Endothelial cell of umbilical vein (primary cell): ENCODE measurements around the gene ACTA2. TPM values are rescaled to one million over a fixed set of nuclear protein-coding genes. Genes with fewer than 3 reads are reported as not detected.

Source experiments
- BruUV-seq: library from RNA; stranded (reverse); fragments of 400-500 nt; replicated peaks from 2 replicates; lab custom pipeline; 2021; lab: Mats Ljungman, UMichigan
- CTCF ChIA-PET: fragments of 300-600, 350-600 bp; sonication (Branson Sonifier 250); formaldehyde crosslinking; loops from one replicate; lab custom pipeline; 2021; ENCODE audit warnings: antibody characterized with exemption, inconsistent platforms; lab: Charles Lee
- POLR2A ChIA-PET: fragments of 300-600, 350-600 bp; sonication (Branson Sonifier 250); formaldehyde crosslinking; loops from one replicate; lab custom pipeline; 2021; ENCODE audit warnings: antibody characterized with exemption, inconsistent platforms; lab: Charles Lee
- DNase-seq: peaks from one replicate; pipeline ENCODE4 v3.0.0-alpha.2; 2011; ENCODE audit warnings: low read depth, low spot score
- FAIRE-seq: peaks from 2 replicates; lab custom pipeline; 2011; peaks lifted over from hg19 to GRCh38; lab: Jason Lieb, UNC
- H2AFZ ChIP-seq: 2 replicates; pipeline ENCODE4 v1.6.0; 2012; ENCODE audit warnings: low read depth, low read length, control low read depth, inconsistent platforms
- H3K27ac ChIP-seq: 2 replicates; pipeline ENCODE4 v1.5.1; 2011; ENCODE audit warnings: low read depth, mild to moderate bottlenecking, control low read depth, low read length, moderate library complexity; ENCODE audit not compliant: insufficient read depth
- H3K27me3 ChIP-seq, 2 experiments: 2 replicates each; pipeline versions ENCODE4 v1.6.0 to v1.6.1; 2011; ENCODE audit warnings: low read length in 2 of 2, mixed read lengths in 1 of 2; ENCODE audit not compliant: control insufficient read depth in 2 of 2, insufficient read depth in 2 of 2
- H3K36me3 ChIP-seq, 2 experiments: 2 replicates in 1 of 2; 3 replicates in 1 of 2; pipeline ENCODE4 v1.5.1; 2011; ENCODE audit warnings: low read length in 2 of 2, mild to moderate bottlenecking in 1 of 2, moderate library complexity in 1 of 2; ENCODE audit not compliant: control insufficient read depth in 2 of 2, insufficient read depth in 2 of 2; ENCODE audit errors: extremely low read depth in 1 of 2
- H3K4me1 ChIP-seq: 3 replicates; pipeline ENCODE4 v1.5.1; 2011; ENCODE audit warnings: mild to moderate bottlenecking, low read length; ENCODE audit not compliant: control insufficient read depth, insufficient read depth; ENCODE audit errors: extremely low read depth
- H3K4me2 ChIP-seq: 2 replicates; pipeline ENCODE4 v1.6.1; 2011; ENCODE audit warnings: low read length, control low read depth, mixed read lengths; ENCODE audit not compliant: insufficient read depth
- H3K4me3 ChIP-seq, 3 experiments: fragments of 200-600 bp in 1 of 3; sonication (generic), shearing (Covaris generic) in 1 of 3; replicated peaks in 1 of 3; 2 replicates each; pipeline ENCODE4 v1.5.1; 2011 to 2016; ENCODE audit warnings: control low read depth in 3 of 3, low read length in 3 of 3, mild to moderate bottlenecking in 2 of 3, inconsistent platforms in 1 of 3, low read depth in 1 of 3, moderate library complexity in 1 of 3; ENCODE audit not compliant: insufficient read depth in 1 of 3
- H3K79me2 ChIP-seq: 2 replicates; pipeline ENCODE4 v1.6.0; 2012; ENCODE audit warnings: low read length, inconsistent platforms; ENCODE audit not compliant: control insufficient read depth, insufficient read depth
- H3K9ac ChIP-seq: replicated peaks from 2 replicates; pipeline ENCODE3; 2011; ENCODE audit warnings: low read length, control low read depth; ENCODE audit not compliant: insufficient read depth; ENCODE audit errors: extremely low read depth
- H3K9me1 ChIP-seq: replicated peaks from 3 replicates; pipeline ENCODE4 v1.6.0; 2011; ENCODE audit warnings: mild to moderate bottlenecking, low read length; ENCODE audit not compliant: control insufficient read depth, insufficient read depth; ENCODE audit errors: extremely low read depth
- H3K9me3 ChIP-seq: replicated peaks from 2 replicates; pipeline ENCODE4 v1.5.1; 2012; ENCODE audit warnings: low read length, inconsistent platforms; ENCODE audit not compliant: control insufficient read depth, insufficient read depth
- H4K20me1 ChIP-seq: replicated peaks from 2 replicates; pipeline ENCODE3; 2011; ENCODE audit warnings: mild to moderate bottlenecking, low read length; ENCODE audit not compliant: control insufficient read depth, insufficient read depth; ENCODE audit errors: extremely low read depth
- FOS ChIP-seq: IDR thresholded peaks from 2 replicates; pipeline ENCODE4 v1.6.1; 2011; ENCODE audit warnings: mild to moderate bottlenecking, low read length, moderate library complexity, borderline replicate concordance; ENCODE audit not compliant: insufficient read depth
- GATA2 ChIP-seq: IDR thresholded peaks from 2 replicates; pipeline ENCODE4 v1.7.0; 2011; ENCODE audit warnings: low read depth, mild to moderate bottlenecking, moderate library complexity, mixed read lengths, low read length; ENCODE audit not compliant: insufficient read length, insufficient read depth
- JUN ChIP-seq: IDR thresholded peaks from 2 replicates; pipeline ENCODE4 v1.6.1; 2011; ENCODE audit warnings: borderline replicate concordance, low read depth; ENCODE audit not compliant: insufficient read length, insufficient read depth
- MYC ChIP-seq: IDR thresholded peaks from one replicate; pipeline ENCODE4 v1.6.1; 2011; ENCODE audit warnings: mild to moderate bottlenecking, low read depth, low read length
- POLR2A ChIP-seq: IDR thresholded peaks from 2 replicates; pipeline ENCODE4 v1.6.1; 2012; ENCODE audit warnings: low read depth, mild to moderate bottlenecking, control low read depth, low read length
- POLR2AphosphoS5 ChIP-seq: IDR thresholded peaks from 2 replicates; pipeline ENCODE4 v1.6.1; 2012; ENCODE audit warnings: low read depth, mild to moderate bottlenecking, control low read depth, low read length, moderate library complexity; ENCODE audit not compliant: insufficient read depth
- dilution Hi-C: fragments of 300-500 bp; cut with MboI; formaldehyde crosslinking; loops from one replicate; pipeline ENCODE4 v1.15.0; 2019; ENCODE audit warnings: low sequenced_read_pairs; ENCODE audit not compliant: extremely low pct_ligation_motif_present
- intact Hi-C: fragments of 100-400 bp; cut with micrococcal nuclease; formaldehyde crosslinking; loops from one replicate; pipeline ENCODE4 v1.10.0; 2022
- polyA plus RNA-seq, 4 experiments: library from polyadenylated mRNA; depleted of rRNA in 3 of 4; stranded (reverse) in 3 of 4; unstranded in 1 of 4; fragments of >200 nt; gene quantifications; 2 replicates each; pipeline versions ENCODE4 v1.2.1 to v1.2.3, GENCODE V29; 2011 to 2012; ENCODE audit warnings: missing spikeins in 1 of 4
- total RNA-seq: library from RNA; stranded (reverse); gene quantifications from 2 replicates; pipeline ENCODE4 v1.2.3, GENCODE V29; 2021
- TF ChIP-seq, protein P1 (sequence below), 2 donors: IDR thresholded peaks; 1 replicate in 1 of 2; 2 replicates in 1 of 2; pipeline ENCODE4 v1.5.1; 2011; ENCODE audit warnings: low read length in 2 of 2, mild to moderate bottlenecking in 2 of 2, moderate library complexity in 2 of 2, control low read depth in 1 of 2, inconsistent platforms in 1 of 2, low read depth in 1 of 2; ENCODE audit not compliant: insufficient read depth in 1 of 2; ENCODE audit errors: extremely low read depth in 1 of 2

ACTA2 gene
- total and polyA plus RNA-seq, 2 donors (not counting 3 experiments of a cell fraction or from before 2014, with no cell fraction given): 6.3 to 9.7 TPM

DNA sequence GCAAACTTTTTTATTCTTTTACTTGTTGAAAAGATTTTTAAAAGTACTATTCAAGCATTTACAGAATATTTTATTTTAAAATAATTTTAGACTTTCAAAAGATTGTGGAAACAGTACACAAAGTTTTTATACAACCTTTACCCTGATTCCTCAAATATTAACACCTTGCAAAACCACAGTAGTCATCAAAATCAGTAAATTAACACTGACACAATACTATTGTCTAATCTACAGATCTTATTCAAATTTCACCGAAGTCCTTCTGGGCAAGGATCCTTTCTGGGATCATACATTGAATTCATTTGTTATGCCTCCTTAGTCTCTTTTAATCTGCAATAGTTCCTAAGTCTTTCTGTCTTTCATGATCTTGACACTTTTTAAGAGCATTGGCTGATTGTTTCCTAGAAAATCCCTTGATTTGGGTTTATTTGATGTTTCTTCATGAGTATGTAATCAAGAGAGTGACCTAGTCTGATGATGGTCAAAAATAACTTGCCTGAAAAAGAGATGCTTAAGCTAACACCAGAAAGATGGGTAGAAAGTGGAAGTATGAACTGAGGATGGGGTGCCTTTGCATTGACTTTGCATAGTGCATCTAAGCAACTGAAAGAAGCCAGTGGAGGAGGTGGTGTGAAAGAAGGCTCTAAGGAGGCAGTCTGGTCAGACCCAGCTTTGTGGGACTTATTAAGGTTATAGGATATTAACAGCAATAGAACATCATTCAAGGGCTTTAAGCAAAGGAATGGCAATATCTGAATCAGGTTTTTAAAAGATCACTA is 62.8 kb downstream of the ACTA2 start:
- Histone ChIP-seq H3K36me3 (no peaks in the 10 kb centered on the region), H3K9me1 (no peaks in the 10 kb centered on the region), H3K4me1 (no peaks in the 10 kb centered on the region), H3K27me3 (no peaks in the 10 kb centered on the region), H3K4me3 (no peak overlapping the region), H3K9ac (no peak overlapping the region), H2AFZ (no peak overlapping the region), H3K79me2 (no peaks in the 10 kb centered on the region), H3K9me3 (no peaks in the 10 kb centered on the region), H4K20me1 (no peaks in the 10 kb centered on the region), H3K27ac (no peak overlapping the region), H3K4me2 (no peak overlapping the region)
- POLR2A ChIA-PET: no interaction called here
- no peak for FAIRE-seq
- BruUV-seq: no TSS peak
- DNase-seq: no peak
- dilution Hi-C loops (no loop called here), intact Hi-C loops (loop anchor here (10.0 kb wide), 2 partner anchors 735 to 1935 kb away; partner anchors contain the start of genes MMRN2 and SNCG)
- TF ChIP-seq GATA2 (no peak), FOS (no peak), POLR2AphosphoS5 (no peak), POLR2A (no peak), JUN (no peak), MYC (no peak)
- TF ChIP-seq, protein P1, sequence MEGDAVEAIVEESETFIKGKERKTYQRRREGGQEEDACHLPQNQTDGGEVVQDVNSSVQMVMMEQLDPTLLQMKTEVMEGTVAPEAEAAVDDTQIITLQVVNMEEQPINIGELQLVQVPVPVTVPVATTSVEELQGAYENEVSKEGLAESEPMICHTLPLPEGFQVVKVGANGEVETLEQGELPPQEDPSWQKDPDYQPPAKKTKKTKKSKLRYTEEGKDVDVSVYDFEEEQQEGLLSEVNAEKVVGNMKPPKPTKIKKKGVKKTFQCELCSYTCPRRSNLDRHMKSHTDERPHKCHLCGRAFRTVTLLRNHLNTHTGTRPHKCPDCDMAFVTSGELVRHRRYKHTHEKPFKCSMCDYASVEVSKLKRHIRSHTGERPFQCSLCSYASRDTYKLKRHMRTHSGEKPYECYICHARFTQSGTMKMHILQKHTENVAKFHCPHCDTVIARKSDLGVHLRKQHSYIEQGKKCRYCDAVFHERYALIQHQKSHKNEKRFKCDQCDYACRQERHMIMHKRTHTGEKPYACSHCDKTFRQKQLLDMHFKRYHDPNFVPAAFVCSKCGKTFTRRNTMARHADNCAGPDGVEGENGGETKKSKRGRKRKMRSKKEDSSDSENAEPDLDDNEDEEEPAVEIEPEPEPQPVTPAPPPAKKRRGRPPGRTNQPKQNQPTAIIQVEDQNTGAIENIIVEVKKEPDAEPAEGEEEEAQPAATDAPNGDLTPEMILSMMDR (IDR thresholded peaks at IDR 0.05; ENCODE audit: extremely low read depth in 1 of 2, insufficient read depth in 1 of 2, low read depth in 1 of 2, low read length in 2 of 2): no peak
- CTCF ChIA-PET: no interaction called here
